Raji (cell line): ENCODE results near the gene LHFPL2.

ENCODE experiments used
- POLR2A ChIP-seq: IDR thresholded peaks from 2 replicates; pipeline ENCODE4 v1.6.1; 2011; ENCODE audit warnings: low read depth, low read length, control low read depth; ENCODE audit not compliant: insufficient read depth

LHFPL2 gene

DNA sequence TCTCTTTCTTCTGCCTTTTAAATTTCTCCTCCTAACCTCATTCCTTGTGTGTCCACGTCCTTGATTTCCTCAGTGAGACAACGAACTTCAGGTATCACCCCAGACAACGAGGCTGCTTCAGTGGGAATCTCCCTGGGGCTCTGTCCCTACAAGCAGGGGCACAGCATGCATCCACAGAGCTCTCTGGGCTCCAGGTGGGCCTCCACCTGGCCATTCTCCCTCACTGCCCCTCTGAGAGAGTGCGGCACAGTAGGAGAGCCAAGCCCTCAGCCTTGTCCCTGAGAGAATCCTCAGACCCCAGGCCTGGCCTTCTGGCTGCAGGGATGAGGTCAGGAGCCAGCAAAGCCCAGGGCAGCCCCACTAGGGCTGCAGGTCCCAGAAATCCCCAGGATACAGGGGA lies 105.3 kb downstream of the LHFPL2 start:
- TF ChIP-seq POLR2A, result no peak

DNA sequence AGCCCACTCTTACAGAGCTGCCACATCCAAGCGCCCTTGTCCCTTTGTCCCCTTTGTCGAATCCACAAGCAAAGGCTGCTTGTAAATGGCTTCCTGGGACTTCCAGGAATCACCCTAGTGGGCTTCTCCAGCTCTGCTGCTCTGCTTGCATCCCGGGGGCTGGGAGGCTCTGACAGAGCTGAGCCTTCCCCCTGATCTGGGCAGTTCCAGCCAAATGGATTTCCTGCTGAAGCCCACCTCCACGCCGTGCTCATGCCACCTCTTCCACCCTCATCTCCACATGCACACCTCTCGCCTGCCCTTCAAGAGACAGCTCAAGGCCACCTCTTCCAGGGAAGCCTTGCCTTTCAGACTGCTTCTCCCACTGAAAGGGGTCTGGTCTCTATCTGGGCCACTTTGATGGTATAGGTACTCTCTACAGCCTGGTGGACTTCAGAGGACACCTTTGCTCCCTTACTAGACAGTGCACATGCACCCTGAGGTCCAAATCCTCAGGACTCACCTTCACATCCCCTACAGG lies 106.2 kb downstream of the LHFPL2 start:
- TF ChIP-seq POLR2A, result no peak

DNA sequence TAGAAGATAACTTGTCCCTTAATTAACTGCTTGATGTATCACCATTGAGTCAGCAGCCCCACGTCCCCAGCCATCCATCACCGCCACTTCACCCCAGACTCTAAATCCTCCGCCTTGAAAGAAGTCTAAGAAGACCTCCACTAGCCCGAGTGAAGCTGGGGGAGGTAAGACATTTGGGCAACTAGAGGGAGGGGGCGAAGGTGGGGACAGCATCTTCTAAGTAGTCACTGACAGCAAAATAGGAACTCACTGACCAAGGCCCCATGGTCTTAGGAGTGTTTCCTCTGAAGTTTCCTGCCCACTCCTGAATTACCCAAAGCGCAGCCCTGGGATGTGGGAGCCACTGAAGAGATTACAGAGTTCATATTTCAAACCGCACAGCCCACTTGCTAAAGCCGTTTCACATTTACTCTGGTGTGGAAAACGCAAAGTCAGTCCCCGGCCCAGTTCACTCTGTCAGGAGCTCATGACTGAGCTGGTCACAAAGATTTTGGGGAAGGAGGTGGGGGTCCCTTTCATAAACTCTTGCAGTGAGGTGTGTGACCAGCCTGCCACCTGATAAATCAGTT lies 107.4 kb downstream of the LHFPL2 start:
- no peak for TF ChIP-seq POLR2A

DNA sequence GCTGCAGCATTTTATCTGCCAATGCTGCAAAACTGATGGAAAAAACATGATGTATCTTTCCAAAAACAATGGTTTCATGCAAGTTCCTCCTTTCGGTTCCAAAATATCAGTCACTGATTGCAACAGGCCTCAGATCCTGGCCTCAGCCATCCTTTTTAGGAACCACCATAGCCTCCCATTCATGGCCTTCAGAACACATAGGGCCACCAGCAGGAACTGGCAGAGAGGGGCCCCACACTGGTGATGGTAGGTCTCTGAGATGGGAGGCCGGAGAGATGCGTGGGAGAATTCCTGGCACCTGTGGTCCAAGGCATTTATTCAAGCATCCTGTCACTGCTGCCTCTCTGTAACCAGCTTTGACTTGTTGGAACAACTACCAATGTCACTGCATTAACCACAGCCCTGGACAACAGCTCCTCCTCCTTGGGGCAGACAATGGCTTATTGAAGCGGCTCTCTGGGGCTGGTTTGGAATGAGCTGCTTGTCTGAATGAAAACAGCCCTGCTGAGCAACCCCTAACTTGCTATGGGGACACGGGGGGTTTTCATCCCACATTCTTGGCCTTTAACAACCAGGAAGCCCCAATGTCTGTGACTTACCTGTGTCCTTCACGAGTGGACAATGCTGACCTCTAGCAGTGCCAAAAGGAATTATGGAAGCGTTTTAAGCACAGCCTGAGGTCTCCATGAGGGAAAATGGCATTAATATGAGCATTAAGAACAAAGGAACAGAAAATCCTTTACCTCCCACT lies 108.1 kb downstream of the LHFPL2 start:
- TF ChIP-seq POLR2A, result no peak

DNA sequence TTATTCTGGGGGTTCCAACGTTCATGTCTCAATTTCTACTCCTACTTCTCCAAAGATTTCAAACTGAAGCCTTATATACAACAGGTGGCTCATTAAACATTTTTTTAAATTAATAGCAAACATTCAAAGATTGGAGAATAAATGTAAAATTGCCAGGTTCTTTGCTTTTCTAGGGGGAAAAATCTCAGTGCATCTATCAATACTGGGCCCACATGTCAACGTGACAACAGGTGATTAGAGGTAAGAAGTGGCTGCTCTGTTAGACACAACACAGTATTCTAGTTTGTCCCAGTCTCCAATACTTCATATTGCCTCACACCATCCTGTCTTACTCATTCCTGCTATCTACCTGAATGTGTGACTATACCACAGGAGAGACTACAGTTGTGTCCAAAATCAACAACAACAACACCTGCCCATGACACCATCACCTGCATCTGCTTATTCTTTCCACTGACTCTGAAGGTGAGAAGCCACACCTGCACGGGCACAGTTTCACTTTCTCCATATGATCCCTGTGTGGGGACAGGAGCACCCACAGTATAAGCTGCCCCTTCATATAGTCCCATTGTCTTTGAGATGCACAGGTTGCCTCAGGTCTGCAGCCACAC lies 110.2 kb downstream of the LHFPL2 start:
- no peak for TF ChIP-seq POLR2A

DNA sequence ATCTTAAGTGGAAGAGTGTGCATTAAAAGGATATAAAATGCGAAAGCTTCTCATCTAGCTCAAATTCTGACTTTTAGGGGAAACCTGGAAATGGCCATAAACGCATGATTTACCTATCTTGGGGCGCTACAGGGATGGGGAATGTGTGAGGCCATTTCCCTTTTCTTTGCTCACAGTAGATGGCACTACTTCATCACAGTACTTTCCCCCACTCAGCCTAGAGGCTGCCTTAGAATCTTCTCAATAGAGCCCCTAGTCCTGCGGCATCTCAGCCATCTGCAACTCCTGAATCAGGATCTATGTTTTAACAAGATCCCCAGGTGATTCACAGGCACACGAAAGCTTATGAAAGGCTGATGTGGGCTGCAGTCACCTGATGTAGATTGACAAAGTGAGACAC lies 110.8 kb downstream of the LHFPL2 start:
- no peak for TF ChIP-seq POLR2A

DNA sequence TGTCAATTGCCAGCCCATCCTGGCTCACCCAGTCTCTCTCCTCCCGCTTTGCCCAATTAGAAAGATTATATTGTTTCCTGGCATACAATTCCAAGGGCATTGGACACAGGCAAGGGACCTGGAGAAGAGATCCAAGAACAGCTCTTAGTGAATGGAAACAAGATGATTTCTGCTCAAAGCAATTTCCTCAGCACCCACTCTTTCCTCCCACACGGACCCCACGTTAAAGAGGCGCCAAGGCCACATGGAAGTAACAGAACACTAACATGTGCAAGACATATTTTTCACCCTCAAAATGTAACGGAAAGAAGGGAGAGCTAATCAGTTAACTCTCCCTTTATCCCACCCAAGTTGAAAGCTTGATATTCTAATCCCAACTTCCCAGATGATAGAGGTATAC lies 111.2 kb downstream of the LHFPL2 start:
- TF ChIP-seq POLR2A, result no peak

DNA sequence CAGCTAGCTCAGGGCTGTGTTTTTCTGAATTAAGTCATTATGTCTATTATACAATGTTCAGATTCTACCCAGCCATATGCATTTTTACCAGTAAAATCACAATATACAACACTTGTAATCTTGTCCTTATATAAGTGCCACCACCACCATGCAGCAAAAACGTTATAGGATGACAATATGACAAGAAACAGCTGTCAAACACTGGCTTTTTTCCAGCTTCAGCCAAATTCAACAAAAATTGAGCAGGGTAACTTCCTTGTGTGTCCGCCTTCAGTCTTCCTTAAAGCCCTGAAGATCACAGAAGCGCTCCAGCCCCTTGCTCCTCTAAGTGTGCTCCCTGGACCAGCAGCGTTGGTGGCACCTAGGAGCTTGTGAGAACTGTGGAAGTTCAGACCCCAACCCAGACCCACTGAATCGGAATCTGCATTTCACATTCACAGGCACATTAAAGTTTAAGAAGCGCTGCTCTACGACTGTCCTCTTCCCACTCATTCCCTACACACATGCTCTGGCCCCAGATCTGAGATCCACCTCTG lies 111.8 kb downstream of the LHFPL2 start:
- no peak for TF ChIP-seq POLR2A

DNA sequence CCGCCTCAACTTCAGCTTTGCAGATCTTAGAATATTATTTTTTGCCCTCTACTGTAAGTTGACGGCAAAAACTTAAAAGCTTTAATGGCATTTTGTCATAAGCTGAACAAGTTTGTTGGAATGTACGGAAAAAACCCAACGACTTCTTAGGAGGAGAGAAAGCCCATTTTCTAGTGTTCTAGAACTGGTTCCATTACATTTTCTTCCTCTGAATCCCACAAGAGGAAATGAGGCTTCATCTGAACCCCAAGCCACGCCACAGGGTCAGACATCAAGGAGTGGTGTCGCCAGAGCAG lies 113.7 kb downstream of the LHFPL2 start:
- no peak for TF ChIP-seq POLR2A

DNA sequence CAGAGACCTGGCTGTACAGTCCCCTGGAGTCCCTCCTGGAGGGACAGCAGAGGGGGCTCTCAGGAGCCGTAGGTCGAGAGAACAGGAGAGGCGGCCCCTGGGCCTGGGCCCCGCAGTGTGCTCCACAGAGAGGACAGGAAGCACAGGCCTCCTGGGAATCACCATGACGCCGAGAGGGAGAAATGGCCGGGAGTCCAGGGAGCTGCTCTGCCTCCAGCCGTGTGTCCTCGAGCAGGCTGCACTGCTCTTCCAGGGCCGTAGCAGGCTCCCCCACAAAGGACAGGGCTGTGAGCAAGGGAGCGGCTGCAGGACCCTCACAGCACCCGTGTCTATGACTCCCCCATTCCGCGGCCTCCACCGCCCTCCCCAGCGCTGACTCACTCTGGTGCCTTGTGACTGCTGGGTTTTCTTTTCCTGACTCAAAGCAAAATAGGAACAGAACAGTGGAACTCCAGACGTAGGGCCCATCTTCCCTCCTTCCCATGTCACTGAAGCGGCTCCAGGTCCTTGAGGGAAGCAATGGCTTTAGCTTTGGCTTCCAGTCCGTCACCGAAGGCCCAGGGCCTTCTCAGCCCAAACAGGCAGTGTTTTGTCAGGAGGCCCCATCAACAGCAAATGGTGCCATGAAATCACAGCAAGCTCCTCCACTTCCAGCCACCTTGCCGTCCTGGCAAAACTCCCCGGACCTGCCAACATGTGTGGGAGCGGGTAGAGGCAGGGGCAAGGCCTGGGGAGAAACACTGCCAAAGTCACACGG lies 114.2 kb downstream of the LHFPL2 start:
- no peak for TF ChIP-seq POLR2A

DNA sequence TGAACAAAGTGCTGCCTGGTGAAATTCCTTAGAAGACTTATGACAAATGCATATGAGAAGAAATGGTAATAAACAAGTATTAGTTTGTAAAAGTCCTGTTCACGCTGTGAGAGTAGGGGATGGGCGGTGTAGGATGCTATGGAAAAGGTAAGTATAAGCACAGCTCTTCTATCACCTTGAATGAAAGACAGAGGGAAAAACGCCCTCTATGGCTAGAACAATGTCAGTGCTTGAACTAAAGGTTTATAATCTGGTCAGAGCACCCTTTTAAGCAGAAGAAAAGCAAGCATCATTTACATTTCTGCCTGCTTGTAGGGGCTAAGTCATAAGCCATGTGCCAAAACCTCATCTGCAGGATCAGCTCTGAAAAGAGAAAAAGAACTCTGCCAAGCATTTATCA lies 115.2 kb downstream of the LHFPL2 start:
- no peak for TF ChIP-seq POLR2A

DNA sequence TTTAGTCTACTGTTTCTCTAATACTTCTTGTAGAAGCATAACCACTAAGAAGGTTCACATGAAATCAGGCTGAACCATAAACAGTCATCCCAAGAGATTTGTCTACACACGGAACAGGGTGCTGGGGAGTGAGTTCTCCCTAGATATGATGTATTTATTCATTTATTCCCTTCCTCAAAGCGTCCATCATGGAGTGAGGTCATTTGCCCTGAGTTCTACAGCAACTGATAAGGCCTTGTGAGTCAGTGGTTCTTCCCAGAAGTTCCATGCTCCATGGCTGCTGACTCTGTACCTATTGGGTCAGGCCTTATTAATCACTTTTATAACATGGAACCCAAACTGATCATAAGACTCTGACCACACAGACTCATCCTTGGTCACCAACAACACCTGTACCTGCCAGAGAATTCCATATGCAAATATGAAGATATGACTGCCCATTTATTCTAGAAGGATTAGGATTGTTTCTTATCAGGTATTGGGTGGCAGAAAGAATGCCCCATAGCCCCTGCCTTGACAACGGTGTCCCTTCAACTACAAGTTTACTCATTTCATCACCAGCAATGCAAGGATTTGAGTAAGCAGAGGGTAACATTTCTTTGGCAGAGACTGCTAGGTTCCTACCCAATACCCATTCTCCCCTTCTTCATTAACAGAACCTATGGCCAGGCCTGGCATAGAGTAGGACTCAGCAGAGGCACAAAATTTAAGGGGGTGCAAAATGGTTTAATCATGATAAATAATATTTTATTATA lies 118.1 kb downstream of the LHFPL2 start:
- TF ChIP-seq POLR2A, result no peak

DNA sequence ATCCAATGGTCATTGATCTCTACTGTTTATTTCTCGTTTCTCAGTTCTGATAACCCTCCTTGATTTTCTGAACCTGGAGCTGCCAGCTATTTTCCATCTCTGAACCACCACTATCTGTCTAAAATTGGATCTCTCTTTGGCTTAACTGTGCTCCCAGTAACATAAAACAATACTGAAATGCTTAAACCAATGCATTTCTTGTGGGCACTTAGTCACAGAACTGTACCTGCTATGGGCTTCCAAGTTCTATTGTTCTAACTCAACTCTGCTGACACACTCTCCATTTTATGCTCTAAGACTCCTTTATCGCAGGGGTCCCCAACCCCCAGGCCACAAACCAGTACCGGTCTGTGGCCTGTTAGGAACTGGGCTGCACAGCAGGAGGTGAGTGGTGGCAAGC lies 120.6 kb downstream of the LHFPL2 start:
- no peak for TF ChIP-seq POLR2A

DNA sequence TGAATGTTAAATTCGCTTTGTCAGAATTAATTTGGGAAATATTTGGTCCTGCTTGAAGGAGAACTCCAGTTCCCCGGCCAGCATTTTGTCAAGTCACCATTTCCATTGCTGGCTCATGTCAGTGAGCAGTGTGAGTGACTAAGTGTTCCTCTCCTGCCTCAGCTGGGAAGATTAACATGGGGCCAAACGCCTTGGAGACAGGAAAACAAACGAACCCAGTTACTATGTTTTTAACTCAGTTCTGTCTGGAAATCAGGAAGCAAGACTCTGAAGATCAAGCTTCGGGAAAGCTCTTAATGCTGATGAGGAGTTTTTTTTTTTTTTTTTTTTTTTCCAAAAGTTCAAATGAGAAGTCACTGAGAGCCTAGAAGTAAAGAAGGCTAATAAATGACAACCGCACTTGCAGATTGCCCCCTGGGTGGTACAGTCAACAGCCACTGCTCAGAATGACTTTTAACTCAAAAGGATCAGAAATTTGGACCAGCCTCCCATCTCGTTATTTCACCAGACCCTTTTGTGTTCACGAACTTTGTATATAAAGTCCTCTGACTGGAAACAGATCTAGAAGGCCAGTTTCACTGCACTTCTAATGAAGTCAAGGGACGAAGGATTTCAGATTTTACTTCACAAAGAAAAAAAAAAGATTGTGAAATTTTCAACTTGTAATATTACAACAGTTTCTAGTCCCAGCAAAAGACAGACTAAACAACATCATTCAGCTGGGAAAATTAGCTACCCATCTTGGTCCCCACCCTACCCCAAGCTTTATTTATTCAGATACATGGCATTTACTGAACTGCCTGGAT lies 121.3 kb downstream of the LHFPL2 start:
- no peak for TF ChIP-seq POLR2A
